ENCODE data around the gene MARCHF3.

The MARCHF3 gene

GRCh38 chr5:126981701-126982100, 48.7 kb downstream of the MARCHF3 start:
- DNase-seq = no peak

GRCh38 chr5:126981222-126981621, 49.1 kb downstream of the MARCHF3 start:
- no peak for DNase-seq

- no peak for DNase-seq
These were observed 52.1 kb downstream of the MARCHF3 start for GRCh38 chr5:126978258-126978657.

- DNase-seq = no peak
These were observed 53.7 kb downstream of the MARCHF3 start for GRCh38 chr5:126976520-126977172.

- no peak for DNase-seq
These were observed 54.6 kb downstream of the MARCHF3 start for GRCh38 chr5:126975796-126976195.

GRCh38 chr5:126973193-126973592, 57.2 kb downstream of the MARCHF3 start:
- DNase-seq = no peak

- no peak for DNase-seq
These were observed 58.1 kb downstream of the MARCHF3 start for GRCh38 chr5:126972062-126972895.

GRCh38 chr5:126971455-126972031, 58.8 kb downstream of the MARCHF3 start:
- no peak for DNase-seq

GRCh38 chr5:126970517-126971017, 59.8 kb downstream of the MARCHF3 start:
- DNase-seq = no peak

- DNase-seq = no peak
These were observed 60.8 kb downstream of the MARCHF3 start for GRCh38 chr5:126969548-126969947.

GRCh38 chr5:126967808-126968466, 62.4 kb downstream of the MARCHF3 start:
- no peak for DNase-seq

- DNase-seq = no peak
These were observed 64.9 kb downstream of the MARCHF3 start for GRCh38 chr5:126965487-126965886.

- DNase-seq = no peak
These were observed 65.3 kb downstream of the MARCHF3 start for GRCh38 chr5:126965061-126965475.

- no peak for DNase-seq
These were observed 66.5 kb downstream of the MARCHF3 start for GRCh38 chr5:126963822-126964375.

GRCh38 chr5:126961702-126962101, 68.7 kb downstream of the MARCHF3 start:
- no peak for DNase-seq

GRCh38 chr5:126961128-126961527, 69.2 kb downstream of the MARCHF3 start:
- no peak for DNase-seq

GRCh38 chr5:126959188-126959587, 71.2 kb downstream of the MARCHF3 start:
- DNase-seq = no peak

- no peak for DNase-seq
These were observed 73.4 kb downstream of the MARCHF3 start for GRCh38 chr5:126956991-126957390.

GRCh38 chr5:126954981-126955380, 75.4 kb downstream of the MARCHF3 start:
- DNase-seq = no peak

- no peak for DNase-seq
These were observed 76.7 kb downstream of the MARCHF3 start for GRCh38 chr5:126953640-126954039.

- no peak for DNase-seq
These were observed 80.9 kb downstream of the MARCHF3 start for GRCh38 chr5:126949475-126949874.

GRCh38 chr5:126948453-126948852, 81.9 kb downstream of the MARCHF3 start:
- DNase-seq = no peak

GRCh38 chr5:126948011-126948355, 82.4 kb downstream of the MARCHF3 start:
- no peak for DNase-seq

Data from NCI-H1694 treated with DMSO at 0.1 percent for 48 hours (cell line).